ENCODE data around the gene KRTAP10-9. TPM values are rescaled to one million over a fixed set of nuclear protein-coding genes. Genes with fewer than 3 reads are reported as not detected.
"Not testable (repeated sequence)": the region's sequence is repeated elsewhere in the genome, so short reads cannot be mapped to it uniquely, and the experiment has no call there.

KRTAP10-9 gene
- polyA plus RNA-seq, 3 donors = not detected

DNA sequence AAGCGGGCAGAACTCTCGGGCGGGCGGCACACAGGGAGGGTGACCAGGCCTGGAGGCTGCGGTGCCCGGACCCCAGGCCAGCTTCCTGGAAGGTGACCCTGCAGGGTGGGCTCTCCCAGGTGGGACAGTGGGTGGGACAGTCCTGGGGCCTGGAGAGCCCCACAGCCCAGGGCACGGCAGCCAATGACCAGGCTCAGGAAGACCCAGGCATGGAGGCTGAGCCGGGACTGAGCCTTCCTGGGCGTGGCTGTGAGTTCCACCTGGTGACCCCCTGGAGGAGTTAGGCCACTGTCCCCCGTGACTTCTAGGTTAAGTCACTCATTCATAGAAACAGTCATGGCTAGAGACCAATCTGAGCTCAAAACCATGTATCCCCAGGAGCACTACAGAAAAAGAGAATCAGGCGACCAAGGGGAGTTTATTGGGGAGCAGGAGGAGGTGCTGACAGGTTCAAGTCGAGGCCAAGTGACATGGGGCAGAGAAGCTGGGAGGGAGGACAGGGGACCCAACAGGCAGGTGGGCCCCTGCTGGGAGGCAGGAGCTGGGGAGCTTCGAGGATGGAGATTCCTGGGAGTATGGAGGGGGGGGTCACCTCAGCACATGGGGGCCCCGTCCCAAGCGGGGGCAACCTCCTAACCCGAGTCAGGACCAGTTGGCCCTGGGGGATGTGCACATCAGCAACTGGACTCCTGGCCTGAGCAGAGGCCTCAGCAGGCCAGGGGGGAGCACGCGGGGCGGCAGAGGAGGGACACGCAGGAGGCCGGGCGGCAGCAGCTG is 47.6 kb upstream of the KRTAP10-9 start:
- Mint-ChIP-seq H3K9me3 (peaks cover 21 to 64% (median 50%) of the 10 kb centered on the region in 7 donors), H3K4me1 (no peaks in the 10 kb centered on the region), H3K4me3 (no peak overlapping the region), H3K27ac (no peak overlapping the region), H3K36me3 (no peaks in the 10 kb centered on the region), H3K27me3 (ENCODE audit: low read depth in 3 of 3) (peaks cover 10 to 39% (median 16%) of the 10 kb centered on the region in 3 donors)
- H2AFZ ChIP-seq (ENCODE audit: insufficient read depth, low read depth, low read length, poor library complexity, severe bottlenecking) = no peak overlapping the region
- no peak overlapping the region for H3K27ac ChIP-seq (ENCODE audit: low read depth in 1 of 2, low read length in 2 of 2)
- WGBS (ENCODE audit: insufficient coverage) = 66% methylated on average over 8 of the region's 22 CpGs
- TF ChIP-seq, protein P1, sequence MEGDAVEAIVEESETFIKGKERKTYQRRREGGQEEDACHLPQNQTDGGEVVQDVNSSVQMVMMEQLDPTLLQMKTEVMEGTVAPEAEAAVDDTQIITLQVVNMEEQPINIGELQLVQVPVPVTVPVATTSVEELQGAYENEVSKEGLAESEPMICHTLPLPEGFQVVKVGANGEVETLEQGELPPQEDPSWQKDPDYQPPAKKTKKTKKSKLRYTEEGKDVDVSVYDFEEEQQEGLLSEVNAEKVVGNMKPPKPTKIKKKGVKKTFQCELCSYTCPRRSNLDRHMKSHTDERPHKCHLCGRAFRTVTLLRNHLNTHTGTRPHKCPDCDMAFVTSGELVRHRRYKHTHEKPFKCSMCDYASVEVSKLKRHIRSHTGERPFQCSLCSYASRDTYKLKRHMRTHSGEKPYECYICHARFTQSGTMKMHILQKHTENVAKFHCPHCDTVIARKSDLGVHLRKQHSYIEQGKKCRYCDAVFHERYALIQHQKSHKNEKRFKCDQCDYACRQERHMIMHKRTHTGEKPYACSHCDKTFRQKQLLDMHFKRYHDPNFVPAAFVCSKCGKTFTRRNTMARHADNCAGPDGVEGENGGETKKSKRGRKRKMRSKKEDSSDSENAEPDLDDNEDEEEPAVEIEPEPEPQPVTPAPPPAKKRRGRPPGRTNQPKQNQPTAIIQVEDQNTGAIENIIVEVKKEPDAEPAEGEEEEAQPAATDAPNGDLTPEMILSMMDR (IDR thresholded peaks at IDR 0.05) = no peak
- no peaks in the 10 kb centered on the region for H3K36me3 ChIP-seq (replicated peaks in 1 of 2; ENCODE audit: control insufficient read depth in 1 of 2, insufficient read depth in 2 of 2, low read length in 2 of 2)
- H3K9ac ChIP-seq (ENCODE audit: insufficient read depth, low read length, poor library complexity, severe bottlenecking) = no peak overlapping the region
- no peaks in the 10 kb centered on the region for H3K79me2 ChIP-seq (ENCODE audit: insufficient read depth, low read length)
- H4K20me1 ChIP-seq (ENCODE audit: insufficient read depth, low read length) = no peaks in the 10 kb centered on the region
- H3K4me2 ChIP-seq (replicated peaks; ENCODE audit: extremely low read depth, low read length, poor library complexity, severe bottlenecking) = no peak overlapping the region
- intact Hi-C loops (cut with micrococcal nuclease) = no loop called here
- H3K27me3 ChIP-seq (ENCODE audit: control insufficient read depth in 2 of 2, insufficient read depth in 2 of 2, low read length in 2 of 2) = peaks cover 0 to 4% of the 10 kb centered on the region in 2 donors
- DNase-seq = no peak
- no peak overlapping the region for H3K4me3 ChIP-seq (replicated peaks in 1 of 3; ENCODE audit: low read depth in 2 of 3, low read length in 3 of 3)
- peaks cover 11 to 44% of the 10 kb centered on the region in 2 donors for H3K9me3 ChIP-seq (replicated peaks in 1 of 2; ENCODE audit: control insufficient read depth in 1 of 2, insufficient read depth in 1 of 2, low read length in 2 of 2)
- H3K4me1 ChIP-seq (ENCODE audit: control insufficient read depth in 1 of 2, insufficient read depth in 2 of 2, low read length in 2 of 2) = no peaks in the 10 kb centered on the region

DNA sequence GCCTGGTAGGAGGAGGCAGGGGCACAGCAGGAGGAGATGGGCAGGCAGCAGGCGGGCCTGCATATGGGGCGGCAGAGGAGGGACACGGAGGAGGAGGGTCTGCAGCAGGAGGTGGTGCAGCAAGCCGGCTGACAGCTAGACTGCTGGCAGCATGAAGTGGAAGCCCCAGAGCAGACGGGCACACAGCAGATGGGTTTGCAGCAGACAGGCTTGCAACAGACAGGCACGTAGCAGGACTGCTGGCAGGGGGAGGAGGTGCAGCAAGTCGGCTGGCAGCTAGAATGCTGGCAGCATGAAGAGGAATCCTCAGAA is 47.1 kb upstream of the KRTAP10-9 start:
- Mint-ChIP-seq H3K4me1 (no peaks in the 10 kb centered on the region), H3K36me3 (no peaks in the 10 kb centered on the region), H3K4me3 (peak overlapping the region in 1 of 2 donors; percentile 26), H3K9me3 (peaks cover 21 to 63% (median 50%) of the 10 kb centered on the region in 7 donors), H3K27me3 (ENCODE audit: low read depth in 3 of 3) (peaks cover 10 to 34% (median 11%) of the 10 kb centered on the region in 3 donors), H3K27ac (peak overlapping the region in 2 of 7 donors; percentile 20 to 48)
- Histone ChIP-seq H3K9ac (ENCODE audit: insufficient read depth, low read length, poor library complexity, severe bottlenecking) (no peak overlapping the region), H3K36me3 (replicated peaks in 1 of 2; ENCODE audit: control insufficient read depth in 1 of 2, insufficient read depth in 2 of 2, low read length in 2 of 2) (no peaks in the 10 kb centered on the region), H4K20me1 (ENCODE audit: insufficient read depth, low read length) (no peaks in the 10 kb centered on the region), H3K27me3 (ENCODE audit: control insufficient read depth in 2 of 2, insufficient read depth in 2 of 2, low read length in 2 of 2) (peaks cover 0 to 7% of the 10 kb centered on the region in 2 donors), H3K4me1 (ENCODE audit: control insufficient read depth in 1 of 2, insufficient read depth in 2 of 2, low read length in 2 of 2) (no peaks in the 10 kb centered on the region), H2AFZ (ENCODE audit: insufficient read depth, low read depth, low read length, poor library complexity, severe bottlenecking) (no peak overlapping the region), H3K4me3 (replicated peaks in 1 of 3; ENCODE audit: low read depth in 2 of 3, low read length in 3 of 3) (no peak overlapping the region), H3K9me3 (replicated peaks in 1 of 2; ENCODE audit: control insufficient read depth in 1 of 2, insufficient read depth in 1 of 2, low read length in 2 of 2) (peaks cover 11 to 44% of the 10 kb centered on the region in 2 donors), H3K4me2 (replicated peaks; ENCODE audit: extremely low read depth, low read length, poor library complexity, severe bottlenecking) (no peak overlapping the region), H3K27ac (ENCODE audit: low read depth in 1 of 2, low read length in 2 of 2) (no peak overlapping the region), H3K79me2 (ENCODE audit: insufficient read depth, low read length) (no peaks in the 10 kb centered on the region)
- intact Hi-C loops (cut with micrococcal nuclease) = no loop called here
- TF ChIP-seq, protein P1 (IDR thresholded peaks at IDR 0.05) = no peak
- no peak for DNase-seq
- WGBS (ENCODE audit: insufficient coverage) = 69% methylated on average over 7 of the region's 7 CpGs

DNA sequence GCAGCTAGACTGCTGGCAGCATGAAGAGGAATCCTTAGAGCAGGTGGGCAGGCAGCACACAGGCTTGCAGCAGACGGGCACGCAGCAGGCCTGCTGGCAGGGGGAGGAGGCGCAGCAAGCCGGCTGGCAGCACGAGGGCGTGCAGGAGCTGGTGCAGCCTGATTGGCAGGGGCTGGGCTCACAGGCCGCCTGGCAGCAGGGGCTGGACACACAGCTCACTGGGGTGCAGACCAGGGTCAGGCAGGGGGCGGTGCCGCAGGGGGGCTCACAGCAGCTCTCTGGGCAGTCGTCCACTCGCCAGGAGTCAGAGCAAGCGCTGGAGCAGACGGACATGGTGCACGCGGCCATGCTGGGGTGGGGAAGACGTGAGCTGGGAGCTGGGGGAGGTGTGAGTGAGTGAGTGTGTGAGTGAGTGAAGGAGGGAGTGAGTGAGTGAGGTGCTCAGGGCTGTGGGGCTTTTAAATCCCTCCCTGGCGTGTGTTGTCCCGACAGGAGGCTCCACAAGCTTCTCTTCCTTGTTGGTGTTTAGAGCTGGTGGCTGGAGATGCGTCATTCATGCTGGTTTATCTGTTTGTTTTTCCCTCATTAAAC is 46.6 kb upstream of the KRTAP10-9 start, which contains the start of gene KRTAP10-5:
TSS of gene KRTAP10-5 (minus strand) at position 374 of the 591 bp plus-strand sequence. CDS start at position 348, 26 bp downstream.
- DNase-seq; H3K9ac ChIP-seq (ENCODE audit: insufficient read depth, low read length, poor library complexity, severe bottlenecking); H3K27me3 ChIP-seq (ENCODE audit: control insufficient read depth in 2 of 2, insufficient read depth in 2 of 2, low read length in 2 of 2); H2AFZ ChIP-seq (ENCODE audit: insufficient read depth, low read depth, low read length, poor library complexity, severe bottlenecking); H3K79me2 ChIP-seq (ENCODE audit: insufficient read depth, low read length); H3K36me3 Mint-ChIP-seq; intact Hi-C loops (cut with micrococcal nuclease); H3K36me3 ChIP-seq (replicated peaks in 1 of 2; ENCODE audit: control insufficient read depth in 1 of 2, insufficient read depth in 2 of 2, low read length in 2 of 2); H4K20me1 ChIP-seq (ENCODE audit: insufficient read depth, low read length); H3K4me2 ChIP-seq (replicated peaks; ENCODE audit: extremely low read depth, low read length, poor library complexity, severe bottlenecking); H3K4me1 ChIP-seq (ENCODE audit: control insufficient read depth in 1 of 2, insufficient read depth in 2 of 2, low read length in 2 of 2); H3K4me1 Mint-ChIP-seq; H3K4me3 ChIP-seq (replicated peaks in 1 of 3; ENCODE audit: low read depth in 2 of 3, low read length in 3 of 3); H3K27ac ChIP-seq (ENCODE audit: low read depth in 1 of 2, low read length in 2 of 2): not testable (repeated sequence)
- Mint-ChIP-seq H3K27me3 (ENCODE audit: low read depth in 3 of 3) (peaks cover 11 to 36% (median 14%) of the 10 kb centered on the region in 3 donors), H3K27ac (peak within 1 kb of the TSS in 2 of 7 donors; percentile 20 to 48), H3K9me3 (peaks cover 21 to 58% (median 50%) of the 10 kb centered on the region in 7 donors), H3K4me3 (peak within 1 kb of the TSS in 1 of 2 donors; percentile 26)
- H3K9me3 ChIP-seq (replicated peaks in 1 of 2; ENCODE audit: control insufficient read depth in 1 of 2, insufficient read depth in 1 of 2, low read length in 2 of 2) = peaks cover 11 to 44% of the 10 kb centered on the region in 2 donors
- WGBS (ENCODE audit: insufficient coverage) = 61% methylated on average over 8 of the region's 19 CpGs

All from CD14-positive monocyte (primary cell).